ENCODE measurements around the gene LRPAP1. TPM values are rescaled to one million over a fixed set of nuclear protein-coding genes. Genes with fewer than 3 reads are reported as not detected.

LRPAP1 gene
- total RNA-seq, 1 experiment from 2014 or later, result 126 TPM

DNA sequence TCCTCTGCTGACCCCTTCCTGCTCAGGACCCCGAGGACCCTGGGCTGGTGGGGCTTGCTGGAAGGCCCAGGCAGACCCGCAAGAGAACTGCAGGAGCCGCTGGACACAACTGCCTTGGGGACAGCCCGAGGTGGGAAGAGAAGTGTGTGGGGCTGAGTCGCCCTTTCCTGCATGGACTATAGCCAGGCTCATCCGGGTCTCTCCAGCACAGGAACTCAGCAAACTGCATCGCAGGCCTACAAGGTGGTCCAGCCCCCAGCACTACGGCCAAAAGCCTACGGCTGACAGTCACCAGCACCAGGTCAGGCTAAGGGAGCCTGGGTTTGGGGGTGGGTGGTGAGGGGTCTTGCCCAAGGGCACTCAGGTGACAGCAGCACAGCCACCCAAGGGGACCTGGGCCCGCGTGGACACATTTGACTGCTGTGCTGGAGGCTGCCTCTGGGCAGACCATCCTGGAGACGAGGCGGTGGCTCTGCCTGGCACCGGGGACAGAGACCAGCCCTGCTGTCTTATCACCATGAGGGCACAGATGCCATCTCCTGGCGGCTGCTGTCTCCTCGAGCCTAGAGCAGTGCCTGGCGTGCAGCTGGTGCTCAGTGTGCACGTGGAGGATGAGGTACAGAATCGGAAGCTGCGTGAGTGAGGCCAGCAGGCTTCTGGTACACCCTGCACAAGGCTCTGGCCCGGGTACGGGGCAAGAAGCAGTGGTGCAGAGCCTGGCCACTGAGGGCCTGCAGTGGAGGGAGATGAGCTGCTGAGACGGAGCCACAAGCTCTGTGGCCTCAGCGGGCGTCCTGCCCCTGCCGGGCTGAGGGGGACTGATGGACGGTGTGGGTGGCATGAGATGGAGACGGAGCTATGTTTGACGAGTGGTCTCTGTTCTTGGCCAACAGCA is 15.1 kb downstream of the LRPAP1 start:
- ChIA-PET CTCF (no interaction called here), POLR2A (ENCODE audit: unreplicated experiment) (no interaction called here)

GRCh38 chr4:3516061-3516835 is 16.0 kb downstream of the LRPAP1 start:
- intact Hi-C loops (cut with micrococcal nuclease; ENCODE audit: unreplicated experiment), result no loop called here
- TF ChIP-seq CTCF (conservative IDR thresholded peaks at IDR 0.05) (no peak), EZH2 (IDR thresholded peaks at IDR 0.05; ENCODE audit: low read depth) (no peak)
- Histone ChIP-seq H2AFZ (no peak overlapping the region), H4K20me1 (ENCODE audit: insufficient read depth) (no peaks in the 10 kb centered on the region), H3K27me3 (ENCODE audit: insufficient read depth, low read depth) (no peaks in the 10 kb centered on the region), H3K36me3 (ENCODE audit: low read depth) (no peaks in the 10 kb centered on the region), H3K79me2 (ENCODE audit: low read depth) (no peaks in the 10 kb centered on the region), H3K4me1 (replicated peaks; ENCODE audit: insufficient read depth) (no peaks in the 10 kb centered on the region), H3K9me2 (ENCODE audit: insufficient read depth) (no peaks in the 10 kb centered on the region), H3K4me3 (no peak overlapping the region), H3F3A (ENCODE audit: insufficient read depth, low read depth) (no peaks in the 10 kb centered on the region), H3K4me2 (no peak overlapping the region), H3K9me3 (ENCODE audit: insufficient read depth, low read depth) (no peaks in the 10 kb centered on the region), H3K27ac (no peak overlapping the region)
- ChIA-PET POLR2A (ENCODE audit: unreplicated experiment) (no interaction called here), CTCF (no interaction called here)
- no peak for DNase-seq
- BruUV-seq (replicated peaks), result no TSS peak

More for the DNA sequence above, 15.1 kb downstream of the LRPAP1 start:
- DNase-seq, result no peak
- no peak overlapping the region for H2AFZ ChIP-seq
- no peaks in the 10 kb centered on the region for H3F3A ChIP-seq (ENCODE audit: insufficient read depth, low read depth)
- H3K27ac ChIP-seq, result no peak overlapping the region
- no peaks in the 10 kb centered on the region for H3K4me1 ChIP-seq (replicated peaks; ENCODE audit: insufficient read depth)
- intact Hi-C loops (cut with micrococcal nuclease; ENCODE audit: unreplicated experiment), result no loop called here
- TF ChIP-seq CTCF (conservative IDR thresholded peaks at IDR 0.05) (no peak), EZH2 (IDR thresholded peaks at IDR 0.05; ENCODE audit: low read depth) (no peak)
- H3K9me2 ChIP-seq (ENCODE audit: insufficient read depth), result no peaks in the 10 kb centered on the region
- no peaks in the 10 kb centered on the region for H3K27me3 ChIP-seq (ENCODE audit: insufficient read depth, low read depth)
- H3K4me2 ChIP-seq, result no peak overlapping the region
- no TSS peak for BruUV-seq (replicated peaks)
- H3K4me3 ChIP-seq, result no peak overlapping the region
- H3K9me3 ChIP-seq (ENCODE audit: insufficient read depth, low read depth), result no peaks in the 10 kb centered on the region
- no peaks in the 10 kb centered on the region for H3K79me2 ChIP-seq (ENCODE audit: low read depth)
- no peaks in the 10 kb centered on the region for H4K20me1 ChIP-seq (ENCODE audit: insufficient read depth)
- no peaks in the 10 kb centered on the region for H3K36me3 ChIP-seq (ENCODE audit: low read depth)

- Histone ChIP-seq H3K36me3 (ENCODE audit: low read depth) (no peaks in the 10 kb centered on the region), H3K27ac (no peak overlapping the region), H3K9me2 (ENCODE audit: insufficient read depth) (no peaks in the 10 kb centered on the region), H3K4me2 (no peak overlapping the region), H3K9me3 (ENCODE audit: insufficient read depth, low read depth) (no peaks in the 10 kb centered on the region), H3K4me3 (no peak overlapping the region), H3K4me1 (replicated peaks; ENCODE audit: insufficient read depth) (no peaks in the 10 kb centered on the region), H3K27me3 (ENCODE audit: insufficient read depth, low read depth) (no peaks in the 10 kb centered on the region), H4K20me1 (ENCODE audit: insufficient read depth) (no peaks in the 10 kb centered on the region), H3F3A (ENCODE audit: insufficient read depth, low read depth) (no peaks in the 10 kb centered on the region), H2AFZ (no peak overlapping the region), H3K79me2 (ENCODE audit: low read depth) (no peaks in the 10 kb centered on the region)
- no peak for DNase-seq
- intact Hi-C loops (cut with micrococcal nuclease; ENCODE audit: unreplicated experiment), result no loop called here
- BruUV-seq (replicated peaks), result no TSS peak
- POLR2A ChIA-PET (ENCODE audit: unreplicated experiment), result no interaction called here
- CTCF ChIA-PET, result no interaction called here
- TF ChIP-seq EZH2 (IDR thresholded peaks at IDR 0.05; ENCODE audit: low read depth), result no peak
- TF ChIP-seq CTCF (conservative IDR thresholded peaks at IDR 0.05), result no peak
Measured at GRCh38 chr4:3515646-3516045, 16.6 kb downstream of the LRPAP1 start.

All from PC-9 (cell line).